ENCODE data around the gene EXOSC5.

EXOSC5 gene

DNA sequence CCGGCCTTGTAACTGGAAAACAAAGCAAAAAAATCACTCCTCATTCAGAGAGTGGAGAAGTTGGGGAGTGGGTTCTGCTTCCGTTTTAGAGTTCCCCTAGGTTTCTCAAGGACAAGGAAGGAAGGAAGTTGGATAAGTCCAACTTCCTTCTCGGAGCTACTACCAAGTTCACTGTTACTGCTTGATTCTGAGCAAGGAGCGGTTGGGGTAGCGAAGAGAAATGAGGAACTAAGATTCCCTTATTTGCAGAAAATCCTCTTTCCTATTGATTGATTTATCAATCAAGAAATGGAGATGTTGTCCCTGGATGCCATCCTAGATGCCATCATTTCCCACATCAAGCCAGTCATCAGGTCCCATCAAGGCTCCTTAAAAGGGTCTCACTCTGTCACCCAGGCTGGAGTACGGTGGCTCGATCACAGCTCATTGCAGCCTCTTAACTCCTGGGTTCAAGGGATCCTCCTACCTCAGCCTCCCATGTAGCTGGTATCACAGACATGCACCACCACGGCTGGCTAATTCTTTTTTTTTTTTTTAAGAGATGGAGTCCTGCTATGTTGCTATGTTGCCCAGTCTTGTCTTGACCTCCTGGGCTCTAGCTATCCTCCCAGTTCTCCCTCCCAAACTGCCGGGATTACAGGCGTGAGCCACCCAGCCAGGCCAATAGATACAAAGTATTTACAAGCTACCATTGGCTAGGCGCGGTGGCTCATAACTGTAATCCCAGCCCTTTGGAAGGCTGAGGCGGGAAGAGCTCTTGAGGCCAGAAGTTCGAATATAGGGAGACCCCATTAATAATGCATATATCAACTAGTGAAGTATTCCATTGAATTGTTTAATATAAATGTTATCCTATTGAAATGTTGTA is 32.4 kb downstream of the EXOSC5 start:
- H3K36me3 ChIP-seq (ENCODE audit: insufficient read depth, low read length), result no peaks in the 10 kb centered on the region
- peak overlapping the region; percentile 98 for H3K27ac ChIP-seq
- H3K9me3 ChIP-seq (ENCODE audit: low read depth, low read length), result no peaks in the 10 kb centered on the region
- peak overlapping the region; percentile 94 for H3K9ac ChIP-seq (ENCODE audit: insufficient read length)
- peak overlapping the region; percentile 85 for H3K4me3 ChIP-seq
- DNase-seq (ENCODE audit: low read depth, low spot score), result no peak
- no peak for TF ChIP-seq FOXP2 (optimal IDR thresholded peaks at IDR 0.05; ENCODE audit: control extremely low read depth, extremely low read length, insufficient read depth)
- no peak for TF ChIP-seq POLR2AphosphoS5 (IDR thresholded peaks at IDR 0.05; ENCODE audit: borderline replicate concordance, low read depth, low read length)
- TF ChIP-seq EZH2 (IDR thresholded peaks at IDR 0.05), result no peak

DNA sequence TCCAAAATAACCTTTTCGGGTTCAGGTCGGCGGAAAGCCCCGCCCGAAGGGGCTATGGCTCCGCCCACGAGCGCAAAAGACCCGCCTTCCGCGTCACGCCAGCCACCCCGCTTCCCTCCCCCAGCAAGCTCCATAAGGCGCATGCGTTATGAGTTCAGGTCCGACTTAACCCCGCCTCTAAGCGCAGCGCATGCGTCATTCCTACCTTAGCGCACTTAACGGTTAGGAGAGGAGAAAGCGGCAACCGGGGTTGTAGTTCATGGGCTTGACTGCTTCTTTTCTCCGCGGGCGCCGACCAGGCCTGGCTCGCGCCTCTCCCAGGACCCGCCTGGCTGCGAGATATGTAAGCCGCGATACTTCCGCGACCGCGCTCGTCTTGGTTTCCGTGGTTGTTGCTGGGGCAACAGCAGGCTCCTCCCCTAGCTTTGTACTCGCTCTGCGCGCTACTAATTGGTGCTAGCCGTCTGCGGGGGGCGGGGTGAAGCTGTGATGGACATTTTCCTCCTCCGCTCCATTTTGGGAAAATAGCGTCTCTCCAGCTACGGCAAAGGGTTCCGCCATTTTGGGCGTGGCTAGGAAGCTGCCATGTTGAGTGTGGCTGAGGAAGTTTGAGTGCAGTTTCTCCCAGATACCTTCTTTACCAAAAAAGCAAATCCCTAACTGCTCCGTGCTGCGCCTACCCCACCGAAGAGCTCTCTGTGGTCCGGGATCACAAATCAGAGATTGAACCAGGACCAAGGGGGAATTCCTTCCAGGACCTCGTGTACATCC is 33.2 kb downstream of the EXOSC5 start, which contains the start of gene B9D2:
Gene B9D2 (minus strand): TSS at position 397 of the 771 bp plus-strand sequence. CDS start 630 bp downstream, outside the sequence.
- peak within 1 kb of the TSS; percentile 94 for H3K9ac ChIP-seq (ENCODE audit: insufficient read length)
- peak; percentile 97 for DNase-seq (ENCODE audit: low read depth, low spot score)
- H3K36me3 ChIP-seq (ENCODE audit: insufficient read depth, low read length), result no peaks in the 10 kb centered on the region
- TF ChIP-seq FOXP2 (optimal IDR thresholded peaks at IDR 0.05; ENCODE audit: control extremely low read depth, extremely low read length, insufficient read depth) (no peak), EZH2 (IDR thresholded peaks at IDR 0.05) (no peak), POLR2AphosphoS5 (IDR thresholded peaks at IDR 0.05; ENCODE audit: borderline replicate concordance, low read depth, low read length) (peak; percentile 90)
- no peaks in the 10 kb centered on the region for H3K9me3 ChIP-seq (ENCODE audit: low read depth, low read length)
- H3K4me3 ChIP-seq, result peak within 1 kb of the TSS; percentile 85
- peak within 1 kb of the TSS; percentile 98 for H3K27ac ChIP-seq

DNA sequence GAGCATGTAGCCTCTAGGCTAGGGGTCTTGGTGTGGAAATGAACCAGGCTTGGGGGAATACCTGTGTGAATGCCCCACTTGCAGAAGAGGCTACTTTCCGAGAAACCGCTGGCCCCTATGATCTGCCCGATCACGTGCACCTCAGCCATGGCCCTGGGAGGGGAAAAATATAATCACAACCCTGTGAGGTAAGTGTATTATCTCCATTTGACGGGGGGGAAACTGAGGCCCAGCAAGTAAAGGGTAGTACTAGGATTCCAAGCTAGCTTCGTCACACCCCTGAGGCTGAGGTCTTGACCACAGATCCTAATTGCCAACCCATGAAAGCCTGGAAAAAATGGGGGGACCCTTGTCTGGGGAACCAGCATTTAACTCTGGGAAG is 33.8 kb downstream of the EXOSC5 start:
- peak overlapping the region; percentile 94 for H3K9ac ChIP-seq (ENCODE audit: insufficient read length)
- H3K27ac ChIP-seq, result no peak overlapping the region
- H3K36me3 ChIP-seq (ENCODE audit: insufficient read depth, low read length), result no peaks in the 10 kb centered on the region
- H3K4me3 ChIP-seq, result peak overlapping the region; percentile 85
- no peaks in the 10 kb centered on the region for H3K9me3 ChIP-seq (ENCODE audit: low read depth, low read length)
- no peak for DNase-seq (ENCODE audit: low read depth, low spot score)
- TF ChIP-seq POLR2AphosphoS5 (IDR thresholded peaks at IDR 0.05; ENCODE audit: borderline replicate concordance, low read depth, low read length) (no peak), EZH2 (IDR thresholded peaks at IDR 0.05) (no peak), FOXP2 (optimal IDR thresholded peaks at IDR 0.05; ENCODE audit: control extremely low read depth, extremely low read length, insufficient read depth) (no peak)

DNA sequence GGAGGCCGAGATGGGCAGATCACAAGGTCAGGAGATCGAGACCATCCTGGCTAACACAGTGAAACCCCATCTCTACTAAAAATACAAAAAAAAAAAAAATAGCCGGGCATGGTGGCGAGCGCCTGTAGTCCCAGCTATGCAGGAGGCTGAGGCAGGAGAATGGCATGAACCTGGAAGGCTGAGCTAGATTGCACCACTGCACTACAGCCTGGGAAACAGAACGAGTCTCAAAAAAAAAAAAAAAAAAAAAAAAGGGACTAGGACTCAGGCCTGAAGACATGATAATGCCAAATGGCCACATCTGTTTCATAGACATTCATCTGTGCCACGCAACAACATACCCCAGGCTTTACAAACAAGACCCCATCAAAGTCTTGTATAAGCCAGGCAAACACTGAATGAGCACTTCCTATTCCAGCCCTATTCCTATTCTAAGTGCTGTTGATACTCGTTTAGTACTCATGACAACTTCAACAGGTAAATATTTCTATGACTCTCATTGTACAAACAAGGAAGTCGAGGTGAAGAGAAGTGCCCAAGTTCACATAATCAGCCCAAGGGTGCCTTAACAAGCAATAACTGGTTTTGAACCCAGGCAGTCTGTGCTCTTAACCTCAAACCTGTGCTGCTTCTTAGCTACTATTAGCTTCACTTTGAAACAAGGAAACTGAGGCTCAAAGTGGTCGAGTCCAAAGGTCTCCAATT is 34.9 kb downstream of the EXOSC5 start:
- Histone ChIP-seq H3K36me3 (ENCODE audit: insufficient read depth, low read length) (no peaks in the 10 kb centered on the region), H3K9ac (ENCODE audit: insufficient read length) (no peak overlapping the region), H3K9me3 (ENCODE audit: low read depth, low read length) (no peaks in the 10 kb centered on the region), H3K27ac (no peak overlapping the region), H3K4me3 (no peak overlapping the region)
- DNase-seq (ENCODE audit: low read depth, low spot score), result no peak
- no peak for TF ChIP-seq EZH2 (IDR thresholded peaks at IDR 0.05)
- no peak for TF ChIP-seq POLR2AphosphoS5 (IDR thresholded peaks at IDR 0.05; ENCODE audit: borderline replicate concordance, low read depth, low read length)
- TF ChIP-seq FOXP2 (optimal IDR thresholded peaks at IDR 0.05; ENCODE audit: control extremely low read depth, extremely low read length, insufficient read depth), result no peak

DNA sequence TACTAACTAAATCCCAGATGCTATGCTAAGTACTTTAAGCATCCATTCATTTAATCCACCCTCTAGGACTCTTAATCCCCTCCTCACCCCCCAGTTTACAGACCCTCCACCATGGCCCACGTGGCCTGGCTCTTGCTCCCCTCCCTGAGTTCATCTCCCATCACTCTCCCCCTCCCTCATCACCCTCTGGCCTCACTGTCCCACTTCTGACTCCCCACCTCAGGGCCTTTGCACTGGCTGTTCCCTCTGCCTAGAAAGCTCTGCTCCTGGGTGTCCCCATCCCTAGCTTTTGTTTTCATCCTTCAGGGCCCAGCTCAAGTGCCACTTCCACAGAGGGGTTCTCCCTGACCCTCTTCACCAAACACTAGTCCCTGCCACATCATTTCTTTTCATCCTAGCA is 37.4 kb downstream of the EXOSC5 start:
- H3K4me3 ChIP-seq, result no peak overlapping the region
- DNase-seq (ENCODE audit: low read depth, low spot score), result no peak
- H3K9ac ChIP-seq (ENCODE audit: insufficient read length), result no peak overlapping the region
- H3K9me3 ChIP-seq (ENCODE audit: low read depth, low read length), result no peaks in the 10 kb centered on the region
- no peak overlapping the region for H3K27ac ChIP-seq
- no peaks in the 10 kb centered on the region for H3K36me3 ChIP-seq (ENCODE audit: insufficient read depth, low read length)
- TF ChIP-seq EZH2 (IDR thresholded peaks at IDR 0.05) (no peak), POLR2AphosphoS5 (IDR thresholded peaks at IDR 0.05; ENCODE audit: borderline replicate concordance, low read depth, low read length) (no peak), FOXP2 (optimal IDR thresholded peaks at IDR 0.05; ENCODE audit: control extremely low read depth, extremely low read length, insufficient read depth) (no peak)

DNA sequence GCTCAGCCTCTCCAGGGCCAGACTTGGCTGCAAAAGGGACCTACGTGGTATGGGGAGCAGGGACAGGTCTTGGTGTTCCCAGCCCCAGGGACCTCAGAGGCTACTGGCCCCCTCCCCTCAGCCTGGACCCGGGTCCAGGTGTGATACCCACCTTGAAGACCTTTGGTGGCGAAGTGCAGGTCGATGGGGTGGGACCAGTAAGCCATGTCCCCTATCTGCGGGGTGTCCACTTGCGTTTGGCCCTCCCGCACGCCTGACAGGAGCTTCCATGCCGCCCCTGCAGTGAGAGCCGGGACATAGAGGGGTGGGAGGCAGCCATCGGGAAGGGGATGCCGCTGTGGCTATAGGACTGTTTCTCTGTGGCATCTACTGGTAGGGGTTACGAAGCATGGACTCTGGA is 39.4 kb downstream of the EXOSC5 start:
- TF ChIP-seq FOXP2 (optimal IDR thresholded peaks at IDR 0.05; ENCODE audit: control extremely low read depth, extremely low read length, insufficient read depth) (no peak), POLR2AphosphoS5 (IDR thresholded peaks at IDR 0.05; ENCODE audit: borderline replicate concordance, low read depth, low read length) (no peak), EZH2 (IDR thresholded peaks at IDR 0.05) (no peak)
- Histone ChIP-seq H3K27ac (no peak overlapping the region), H3K36me3 (ENCODE audit: insufficient read depth, low read length) (no peaks in the 10 kb centered on the region), H3K4me3 (no peak overlapping the region), H3K9me3 (ENCODE audit: low read depth, low read length) (no peaks in the 10 kb centered on the region), H3K9ac (ENCODE audit: insufficient read length) (no peak overlapping the region)
- no peak for DNase-seq (ENCODE audit: low read depth, low spot score)

DNA sequence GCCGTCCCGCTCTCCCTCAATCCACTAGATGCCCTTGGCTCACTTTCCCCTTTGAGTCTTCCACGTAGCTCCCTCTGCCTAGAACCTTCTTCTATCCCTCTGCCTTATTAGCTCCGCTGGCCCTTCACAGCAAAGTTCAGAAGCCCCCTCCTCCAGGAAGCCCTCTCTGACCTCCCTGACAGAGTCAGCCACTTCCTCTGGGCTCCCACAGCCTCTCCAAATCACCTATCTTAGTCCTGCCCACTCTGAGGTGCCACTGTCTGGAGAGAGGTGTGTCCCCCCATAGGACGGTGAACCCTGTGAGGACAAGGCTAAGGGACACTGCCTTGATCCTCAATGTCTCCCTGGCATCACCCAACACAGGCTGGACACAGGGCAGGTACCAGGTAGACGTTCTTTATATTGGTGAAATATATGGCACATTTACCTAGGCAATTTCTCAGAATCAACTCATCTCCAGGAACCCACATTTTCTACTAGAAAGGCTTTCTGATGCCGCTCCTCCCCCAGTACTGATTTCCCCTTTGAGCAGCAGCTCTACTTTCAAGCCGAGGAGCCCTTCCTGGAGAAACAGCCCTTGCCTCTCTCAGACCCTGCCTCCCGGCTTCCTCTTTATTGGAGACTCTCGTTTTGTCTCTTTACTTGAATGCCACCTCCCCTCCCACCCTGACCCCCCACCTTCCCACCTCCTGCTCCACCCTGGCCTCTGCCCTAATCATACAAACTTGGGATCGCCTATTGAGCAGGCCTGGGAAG is 40.0 kb downstream of the EXOSC5 start:
- TF ChIP-seq POLR2AphosphoS5 (IDR thresholded peaks at IDR 0.05; ENCODE audit: borderline replicate concordance, low read depth, low read length) (no peak), EZH2 (IDR thresholded peaks at IDR 0.05) (no peak), FOXP2 (optimal IDR thresholded peaks at IDR 0.05; ENCODE audit: control extremely low read depth, extremely low read length, insufficient read depth) (no peak)
- Histone ChIP-seq H3K27ac (no peak overlapping the region), H3K9ac (ENCODE audit: insufficient read length) (no peak overlapping the region), H3K4me3 (no peak overlapping the region), H3K36me3 (ENCODE audit: insufficient read depth, low read length) (no peaks in the 10 kb centered on the region), H3K9me3 (ENCODE audit: low read depth, low read length) (no peaks in the 10 kb centered on the region)
- DNase-seq (ENCODE audit: low read depth, low spot score), result no peak

Measured in SK-N-MC (cell line).